GM12878 (cell line): ENCODE results near the gene TRIM22.

ENCODE experiments used
- BCLAF1 ChIP-seq: fragments of 450-650 bp; IDR thresholded peaks from 2 replicates; pipeline ENCODE4 v1.6.1; 2017; ENCODE audit warnings: antibody characterized with exemption, mild to moderate bottlenecking, moderate library complexity
- BRCA1 ChIP-seq: IDR thresholded peaks from 2 replicates; pipeline ENCODE4 v1.6.1; 2011; ENCODE audit warnings: low read depth, low read length, improper control_type of control experiment
- CTCF ChIP-seq, 3 experiments: IDR thresholded peaks in 2 of 3; conservative IDR thresholded peaks in 1 of 3; 2 replicates each; pipeline ENCODE4 v1.5.1; 2011; ENCODE audit warnings: low read depth in 3 of 3, low read length in 3 of 3, mild to moderate bottlenecking in 3 of 3, control low read depth in 2 of 3, moderate library complexity in 2 of 3, inconsistent platforms in 1 of 3, mixed read lengths in 1 of 3; ENCODE audit not compliant: control insufficient read depth in 2 of 3, insufficient read depth in 1 of 3; ENCODE audit errors: extremely low read depth in 1 of 3
- PAX8 ChIP-seq: fragments of 450-650 bp; IDR thresholded peaks from 2 replicates; pipeline ENCODE4 v1.6.1; 2017; ENCODE audit warnings: mild to moderate bottlenecking, moderate library complexity
- POLR2A ChIP-seq: IDR thresholded peaks from 2 replicates; pipeline ENCODE4 v1.6.1; 2011; ENCODE audit warnings: low read depth, mild to moderate bottlenecking, low read length
- SIN3A ChIP-seq: IDR thresholded peaks from 2 replicates; pipeline ENCODE4 v1.6.1; 2012; ENCODE audit warnings: low read depth, low read length, improper control_type of control experiment
- SMC3 ChIP-seq: IDR thresholded peaks from 2 replicates; pipeline ENCODE4 v1.6.1; 2011; ENCODE audit warnings: low read length, improper control_type of control experiment, borderline replicate concordance

- no peak for TF ChIP-seq PAX8
- no peak for TF ChIP-seq BRCA1
- TF ChIP-seq SMC3 = no peak
- no peak for TF ChIP-seq BCLAF1
- TF ChIP-seq POLR2A = no peak
- TF ChIP-seq CTCF (IDR thresholded peaks at IDR 0.05 in 2 of 3, conservative IDR thresholded peaks at IDR 0.05 in 1 of 3; ENCODE audit: control insufficient read depth in 2 of 3, extremely low read depth in 1 of 3, insufficient read depth in 1 of 3, low read depth in 3 of 3, low read length in 3 of 3) = no peak
- TF ChIP-seq SIN3A = no peak
Measured at GRCh38 chr11:5643585-5643984, 46.0 kb upstream of the TRIM22 start.
